ENCODE results near the gene NUDT6.

DNA sequence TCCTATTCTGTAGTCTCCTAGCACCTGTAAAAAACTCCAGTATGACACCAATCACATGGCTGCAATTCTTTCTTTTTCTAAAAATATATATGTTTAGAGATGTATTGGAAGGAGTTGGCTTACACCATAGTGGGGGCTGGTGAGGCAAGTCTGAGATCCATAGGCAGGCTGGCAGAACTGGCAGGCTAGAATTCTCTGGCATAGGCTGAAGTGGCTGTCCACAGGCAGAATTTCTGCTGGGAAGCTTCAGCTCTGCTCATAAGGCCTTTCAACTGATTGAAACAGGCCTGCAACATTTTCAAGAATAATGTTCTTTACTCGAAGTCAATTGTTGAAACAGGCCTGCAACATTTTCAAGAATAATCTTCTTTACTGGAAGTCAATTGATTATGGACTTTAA lies 58.8 kb downstream of the NUDT6 start:
- TF ChIP-seq, protein P1, sequence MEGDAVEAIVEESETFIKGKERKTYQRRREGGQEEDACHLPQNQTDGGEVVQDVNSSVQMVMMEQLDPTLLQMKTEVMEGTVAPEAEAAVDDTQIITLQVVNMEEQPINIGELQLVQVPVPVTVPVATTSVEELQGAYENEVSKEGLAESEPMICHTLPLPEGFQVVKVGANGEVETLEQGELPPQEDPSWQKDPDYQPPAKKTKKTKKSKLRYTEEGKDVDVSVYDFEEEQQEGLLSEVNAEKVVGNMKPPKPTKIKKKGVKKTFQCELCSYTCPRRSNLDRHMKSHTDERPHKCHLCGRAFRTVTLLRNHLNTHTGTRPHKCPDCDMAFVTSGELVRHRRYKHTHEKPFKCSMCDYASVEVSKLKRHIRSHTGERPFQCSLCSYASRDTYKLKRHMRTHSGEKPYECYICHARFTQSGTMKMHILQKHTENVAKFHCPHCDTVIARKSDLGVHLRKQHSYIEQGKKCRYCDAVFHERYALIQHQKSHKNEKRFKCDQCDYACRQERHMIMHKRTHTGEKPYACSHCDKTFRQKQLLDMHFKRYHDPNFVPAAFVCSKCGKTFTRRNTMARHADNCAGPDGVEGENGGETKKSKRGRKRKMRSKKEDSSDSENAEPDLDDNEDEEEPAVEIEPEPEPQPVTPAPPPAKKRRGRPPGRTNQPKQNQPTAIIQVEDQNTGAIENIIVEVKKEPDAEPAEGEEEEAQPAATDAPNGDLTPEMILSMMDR (IDR thresholded peaks at IDR 0.05): no peak
- no peak for TF ChIP-seq POLR2A (IDR thresholded peaks at IDR 0.05)

Data from lower leg skin (tissue), 3 donors.